Measurements from ENCODE around the gene SUDS3.

The SUDS3 gene

GRCh38 chr12:118374909-118375308, 1.4 kb upstream of the SUDS3 start:
- Histone ChIP-seq H3K27me3 (ENCODE audit: control insufficient read depth, insufficient read depth, low read length) (peaks cover 11% of the 10 kb centered on the region), H3K9me3 (ENCODE audit: control insufficient read depth, insufficient read depth, low read length) (no peaks in the 10 kb centered on the region), H3K36me3 (ENCODE audit: control insufficient read depth, insufficient read depth, low read length) (peaks cover 5% of the 10 kb centered on the region), H3K4me3 (ENCODE audit: low read depth, low read length) (no peak overlapping the region), H3K4me1 (ENCODE audit: control insufficient read depth, insufficient read depth, low read length) (peaks cover 16% of the 10 kb centered on the region), H3K9ac (ENCODE audit: low read depth, low read length) (no peak overlapping the region)

GRCh38 chr12:118375348-118375747, 1.0 kb upstream of the SUDS3 start:
- Histone ChIP-seq H3K9ac (ENCODE audit: low read depth, low read length) (no peak overlapping the region), H3K4me3 (ENCODE audit: low read depth, low read length) (no peak overlapping the region), H3K27me3 (ENCODE audit: control insufficient read depth, insufficient read depth, low read length) (peaks cover 9% of the 10 kb centered on the region), H3K4me1 (ENCODE audit: control insufficient read depth, insufficient read depth, low read length) (peaks cover 14% of the 10 kb centered on the region), H3K36me3 (ENCODE audit: control insufficient read depth, insufficient read depth, low read length) (peaks cover 7% of the 10 kb centered on the region), H3K9me3 (ENCODE audit: control insufficient read depth, insufficient read depth, low read length) (no peaks in the 10 kb centered on the region)

- H3K4me3 ChIP-seq (ENCODE audit: low read depth, low read length) = peak overlapping the region; percentile 91
- no peaks in the 10 kb centered on the region for H3K27me3 ChIP-seq (ENCODE audit: control insufficient read depth, insufficient read depth, low read length)
- peaks cover 7% of the 10 kb centered on the region for H3K4me1 ChIP-seq (ENCODE audit: control insufficient read depth, insufficient read depth, low read length)
- H3K36me3 ChIP-seq (ENCODE audit: control insufficient read depth, insufficient read depth, low read length) = peaks cover 14% of the 10 kb centered on the region
- H3K9ac ChIP-seq (ENCODE audit: low read depth, low read length) = peak overlapping the region; percentile 81
- no peaks in the 10 kb centered on the region for H3K9me3 ChIP-seq (ENCODE audit: control insufficient read depth, insufficient read depth, low read length)
Measured at GRCh38 chr12:118377021-118377883, 897 bp downstream of the SUDS3 start.

GRCh38 chr12:118377884-118378470, 1.6 kb downstream of the SUDS3 start:
- H3K4me3 ChIP-seq (ENCODE audit: low read depth, low read length) = peak overlapping the region; percentile 91
- peaks cover 7% of the 10 kb centered on the region for H3K4me1 ChIP-seq (ENCODE audit: control insufficient read depth, insufficient read depth, low read length)
- peaks cover 15% of the 10 kb centered on the region for H3K36me3 ChIP-seq (ENCODE audit: control insufficient read depth, insufficient read depth, low read length)
- no peak overlapping the region for H3K9ac ChIP-seq (ENCODE audit: low read depth, low read length)
- no peaks in the 10 kb centered on the region for H3K9me3 ChIP-seq (ENCODE audit: control insufficient read depth, insufficient read depth, low read length)
- H3K27me3 ChIP-seq (ENCODE audit: control insufficient read depth, insufficient read depth, low read length) = no peaks in the 10 kb centered on the region

- H3K4me3 ChIP-seq (ENCODE audit: low read depth, low read length) = no peak overlapping the region
- H3K9ac ChIP-seq (ENCODE audit: low read depth, low read length) = no peak overlapping the region
- H3K36me3 ChIP-seq (ENCODE audit: control insufficient read depth, insufficient read depth, low read length) = peaks cover 25% of the 10 kb centered on the region
- no peaks in the 10 kb centered on the region for H3K4me1 ChIP-seq (ENCODE audit: control insufficient read depth, insufficient read depth, low read length)
- H3K27me3 ChIP-seq (ENCODE audit: control insufficient read depth, insufficient read depth, low read length) = no peaks in the 10 kb centered on the region
- no peaks in the 10 kb centered on the region for H3K9me3 ChIP-seq (ENCODE audit: control insufficient read depth, insufficient read depth, low read length)
Measured at GRCh38 chr12:118391424-118391823, 15.1 kb downstream of the SUDS3 start.

GRCh38 chr12:118391836-118392235, 15.5 kb downstream of the SUDS3 start:
- H3K4me1 ChIP-seq (ENCODE audit: control insufficient read depth, insufficient read depth, low read length) = no peaks in the 10 kb centered on the region
- no peak overlapping the region for H3K4me3 ChIP-seq (ENCODE audit: low read depth, low read length)
- H3K27me3 ChIP-seq (ENCODE audit: control insufficient read depth, insufficient read depth, low read length) = no peaks in the 10 kb centered on the region
- H3K9ac ChIP-seq (ENCODE audit: low read depth, low read length) = no peak overlapping the region
- H3K9me3 ChIP-seq (ENCODE audit: control insufficient read depth, insufficient read depth, low read length) = no peaks in the 10 kb centered on the region
- peaks cover 28% of the 10 kb centered on the region for H3K36me3 ChIP-seq (ENCODE audit: control insufficient read depth, insufficient read depth, low read length)

- H3K4me3 ChIP-seq (ENCODE audit: low read depth, low read length) = no peak overlapping the region
- no peaks in the 10 kb centered on the region for H3K9me3 ChIP-seq (ENCODE audit: control insufficient read depth, insufficient read depth, low read length)
- no peaks in the 10 kb centered on the region for H3K27me3 ChIP-seq (ENCODE audit: control insufficient read depth, insufficient read depth, low read length)
- H3K4me1 ChIP-seq (ENCODE audit: control insufficient read depth, insufficient read depth, low read length) = no peaks in the 10 kb centered on the region
- H3K36me3 ChIP-seq (ENCODE audit: control insufficient read depth, insufficient read depth, low read length) = peaks cover 22% of the 10 kb centered on the region
- H3K9ac ChIP-seq (ENCODE audit: low read depth, low read length) = no peak overlapping the region
Measured at GRCh38 chr12:118397708-118398440, 21.5 kb downstream of the SUDS3 start.

GRCh38 chr12:118398524-118398923, 22.2 kb downstream of the SUDS3 start:
- Histone ChIP-seq H3K9me3 (ENCODE audit: control insufficient read depth, insufficient read depth, low read length) (no peaks in the 10 kb centered on the region), H3K27me3 (ENCODE audit: control insufficient read depth, insufficient read depth, low read length) (no peaks in the 10 kb centered on the region), H3K9ac (ENCODE audit: low read depth, low read length) (no peak overlapping the region), H3K4me1 (ENCODE audit: control insufficient read depth, insufficient read depth, low read length) (no peaks in the 10 kb centered on the region), H3K36me3 (ENCODE audit: control insufficient read depth, insufficient read depth, low read length) (peaks cover 22% of the 10 kb centered on the region), H3K4me3 (ENCODE audit: low read depth, low read length) (no peak overlapping the region)

GRCh38 chr12:118398940-118399339, 22.6 kb downstream of the SUDS3 start:
- no peak overlapping the region for H3K9ac ChIP-seq (ENCODE audit: low read depth, low read length)
- no peaks in the 10 kb centered on the region for H3K9me3 ChIP-seq (ENCODE audit: control insufficient read depth, insufficient read depth, low read length)
- no peaks in the 10 kb centered on the region for H3K27me3 ChIP-seq (ENCODE audit: control insufficient read depth, insufficient read depth, low read length)
- no peaks in the 10 kb centered on the region for H3K4me1 ChIP-seq (ENCODE audit: control insufficient read depth, insufficient read depth, low read length)
- no peak overlapping the region for H3K4me3 ChIP-seq (ENCODE audit: low read depth, low read length)
- H3K36me3 ChIP-seq (ENCODE audit: control insufficient read depth, insufficient read depth, low read length) = peaks cover 22% of the 10 kb centered on the region

GRCh38 chr12:118402251-118402650, 25.9 kb downstream of the SUDS3 start:
- peaks cover 21% of the 10 kb centered on the region for H3K36me3 ChIP-seq (ENCODE audit: control insufficient read depth, insufficient read depth, low read length)
- no peaks in the 10 kb centered on the region for H3K4me1 ChIP-seq (ENCODE audit: control insufficient read depth, insufficient read depth, low read length)
- H3K27me3 ChIP-seq (ENCODE audit: control insufficient read depth, insufficient read depth, low read length) = no peaks in the 10 kb centered on the region

GRCh38 chr12:118404876-118405521, 28.6 kb downstream of the SUDS3 start:
- Histone ChIP-seq H3K4me3 (ENCODE audit: low read depth, low read length) (no peak overlapping the region), H3K9ac (ENCODE audit: low read depth, low read length) (no peak overlapping the region), H3K27me3 (ENCODE audit: control insufficient read depth, insufficient read depth, low read length) (no peaks in the 10 kb centered on the region), H3K9me3 (ENCODE audit: control insufficient read depth, insufficient read depth, low read length) (no peaks in the 10 kb centered on the region), H3K36me3 (ENCODE audit: control insufficient read depth, insufficient read depth, low read length) (peaks cover 7% of the 10 kb centered on the region), H3K4me1 (ENCODE audit: control insufficient read depth, insufficient read depth, low read length) (no peaks in the 10 kb centered on the region)

More at GRCh38 chr12:118402251-118402650, 25.9 kb downstream of the SUDS3 start:
- Histone ChIP-seq H3K9me3 (ENCODE audit: control insufficient read depth, insufficient read depth, low read length) (no peaks in the 10 kb centered on the region), H3K9ac (ENCODE audit: low read depth, low read length) (no peak overlapping the region), H3K4me3 (ENCODE audit: low read depth, low read length) (no peak overlapping the region)

Data from iPS-15b (cell line).